NCI-H345 treated with DMSO at 0.1 percent for 48 hours (cell line): ENCODE results near the gene SEMA6A.
A peak's percentile ranks its signal among the peaks of the same experiment; 100 is the strongest.

Source experiments
- DNase-seq: peaks from one replicate; lab custom pipeline; 2025; ENCODE audit not compliant: unreplicated experiment; lab: John Stamatoyannopoulos, UW

Gene SEMA6A

DNA sequence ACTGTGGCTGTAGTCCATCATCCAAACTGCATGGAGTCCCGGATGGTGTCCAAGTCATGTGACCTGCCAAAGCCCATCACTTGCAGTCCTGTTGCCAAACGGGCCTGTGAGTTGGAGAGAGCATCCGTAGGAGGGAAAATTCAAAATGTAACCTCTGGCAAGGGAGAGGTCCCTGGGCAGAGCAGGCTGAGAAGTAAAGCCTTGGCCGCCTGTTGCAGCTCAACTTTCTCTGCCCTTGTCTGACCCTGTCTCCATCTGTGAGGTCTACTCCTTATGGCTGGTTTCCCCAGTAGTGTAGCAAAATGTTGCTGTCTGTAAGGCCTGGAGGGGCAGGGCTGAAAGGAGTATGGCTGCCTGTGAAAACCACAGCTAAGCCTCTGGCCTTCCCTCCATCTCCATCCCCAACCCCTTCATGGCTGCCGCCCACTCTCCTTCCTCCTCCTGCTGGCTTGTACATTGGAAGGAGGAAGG, 163.5 kb downstream of the SEMA6A start:
- no peak for DNase-seq

DNA sequence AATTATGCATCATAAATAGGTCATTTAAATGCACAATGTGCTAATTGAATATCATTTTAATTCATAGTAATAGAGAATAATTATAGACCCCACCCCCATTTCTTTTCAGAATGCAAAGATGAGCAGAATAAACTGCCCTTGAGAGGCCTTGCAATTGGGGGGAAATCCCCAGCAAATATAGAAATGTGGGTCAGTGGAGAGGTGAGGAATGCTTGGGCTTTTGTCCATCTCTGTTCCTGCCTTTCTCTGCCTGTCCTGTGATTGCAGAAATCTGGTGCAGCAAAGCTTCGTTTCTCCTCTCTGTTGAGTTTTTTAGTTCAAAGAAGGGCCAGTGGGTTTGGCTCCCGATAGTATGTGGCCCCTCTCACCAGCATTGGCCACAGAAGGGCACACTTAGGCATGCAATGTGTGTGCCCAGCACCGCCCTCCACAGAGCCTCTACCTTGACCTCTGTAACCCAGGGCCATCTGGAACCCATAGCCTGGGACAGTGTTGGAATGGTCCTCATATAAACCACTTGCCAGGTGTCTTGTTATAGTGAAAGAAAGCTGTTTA, 164.2 kb downstream of the SEMA6A start:
- no peak for DNase-seq

DNA sequence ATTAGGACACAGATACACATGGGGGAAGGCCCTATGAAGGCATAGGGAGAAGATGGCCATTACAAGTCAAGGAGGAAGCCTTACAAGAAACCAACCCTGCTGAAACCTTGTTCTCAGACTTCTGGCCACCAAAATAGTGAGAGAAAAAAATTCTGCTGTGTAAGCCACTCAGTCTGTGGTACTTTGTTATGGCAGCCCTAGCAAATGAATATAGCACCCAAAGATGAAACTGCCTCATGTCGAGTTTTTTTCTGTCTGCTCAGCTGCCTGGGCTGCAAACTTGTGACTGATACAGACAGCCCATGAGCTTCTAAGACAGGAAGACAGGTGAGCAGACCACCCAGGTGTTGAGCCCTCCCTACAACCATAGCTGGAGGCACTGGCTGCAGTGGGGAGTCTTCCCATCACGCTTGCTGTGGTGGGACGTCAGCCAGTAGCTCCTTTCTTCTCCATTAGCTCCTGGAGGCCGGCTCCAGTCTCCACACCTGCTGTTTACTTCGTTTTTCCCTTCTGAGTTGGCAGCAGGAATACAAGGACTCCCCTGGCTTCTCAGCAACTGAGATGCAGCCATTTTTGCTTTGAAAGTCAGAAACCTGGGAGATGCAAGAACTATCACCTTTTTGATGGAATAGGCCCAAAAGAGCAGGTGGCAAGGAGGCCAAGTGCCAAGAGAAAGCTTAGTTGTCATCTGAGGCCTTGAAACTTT, 164.9 kb downstream of the SEMA6A start:
- DNase-seq, result no peak

DNA sequence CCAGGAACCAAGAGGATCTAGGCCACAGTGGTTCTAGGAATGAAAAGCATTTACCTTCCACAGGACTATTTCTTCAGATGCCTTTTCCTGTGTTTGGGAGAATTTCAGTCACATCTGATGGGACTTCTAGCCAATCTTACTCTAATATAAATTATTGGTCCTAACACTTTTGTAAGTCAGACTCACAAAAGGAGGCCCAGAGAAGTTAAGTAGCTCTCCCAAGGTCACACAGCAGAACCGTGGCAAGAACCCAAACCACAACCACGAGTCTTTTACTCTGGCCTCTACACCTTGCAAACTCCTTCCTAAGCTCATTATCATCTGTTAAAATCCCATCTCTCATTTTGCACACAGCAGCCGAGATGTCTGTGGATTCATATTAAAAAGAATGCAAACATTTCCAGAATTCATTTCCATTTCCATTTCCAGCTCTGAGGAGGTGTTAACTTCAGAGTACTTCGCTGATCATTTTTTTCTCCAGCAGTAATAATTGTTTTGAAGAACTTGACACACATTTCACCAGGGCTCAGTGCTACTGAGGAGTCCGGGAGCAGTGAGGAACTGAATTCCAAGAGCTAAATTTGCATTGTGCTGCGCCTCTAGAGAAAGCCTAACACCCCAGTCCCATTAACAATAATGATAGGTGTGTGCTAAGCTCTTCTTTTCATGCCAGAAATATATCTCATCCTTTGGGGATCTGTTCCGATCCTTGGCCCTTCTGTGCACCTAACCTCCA, 168.1 kb downstream of the SEMA6A start:
- no peak for DNase-seq

DNA sequence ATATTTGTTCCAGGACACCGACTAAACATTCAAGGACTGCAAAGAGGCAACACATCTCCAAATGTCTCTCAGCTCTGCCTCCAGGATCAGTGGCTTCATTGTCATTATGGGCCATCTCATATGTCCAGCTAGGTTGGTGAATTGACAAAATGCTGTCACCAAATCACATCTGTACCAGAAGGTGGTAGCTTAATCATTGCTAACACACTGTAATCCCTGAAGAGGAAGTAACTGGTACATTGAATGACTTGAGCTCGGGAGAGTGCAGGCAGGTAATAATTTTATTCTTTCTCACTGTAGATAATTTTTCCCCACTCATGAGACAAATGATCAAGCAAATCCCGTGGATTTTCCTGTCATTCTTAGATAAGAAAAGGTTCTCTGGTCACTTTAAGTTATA, 169.8 kb downstream of the SEMA6A start:
- no peak for DNase-seq

DNA sequence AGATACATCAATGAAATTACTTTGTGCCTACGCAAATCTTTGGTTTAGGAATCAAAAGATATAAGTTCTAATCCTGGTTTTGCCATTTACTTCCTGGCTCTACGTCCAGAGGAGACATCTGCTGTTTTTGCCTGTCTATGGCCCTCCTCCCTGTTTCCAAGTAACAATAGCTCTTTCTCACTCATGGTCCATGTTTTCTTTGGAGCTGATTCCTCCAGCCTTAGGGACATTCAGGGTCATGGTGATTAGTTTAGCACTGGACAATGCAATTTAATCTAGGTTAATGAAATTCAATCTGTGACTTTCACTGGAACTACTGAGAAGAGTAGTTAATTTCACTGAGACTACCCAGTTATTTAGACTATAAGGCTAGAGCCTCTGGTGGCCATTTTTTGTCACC, 170.6 kb downstream of the SEMA6A start:
- DNase-seq, result no peak

DNA sequence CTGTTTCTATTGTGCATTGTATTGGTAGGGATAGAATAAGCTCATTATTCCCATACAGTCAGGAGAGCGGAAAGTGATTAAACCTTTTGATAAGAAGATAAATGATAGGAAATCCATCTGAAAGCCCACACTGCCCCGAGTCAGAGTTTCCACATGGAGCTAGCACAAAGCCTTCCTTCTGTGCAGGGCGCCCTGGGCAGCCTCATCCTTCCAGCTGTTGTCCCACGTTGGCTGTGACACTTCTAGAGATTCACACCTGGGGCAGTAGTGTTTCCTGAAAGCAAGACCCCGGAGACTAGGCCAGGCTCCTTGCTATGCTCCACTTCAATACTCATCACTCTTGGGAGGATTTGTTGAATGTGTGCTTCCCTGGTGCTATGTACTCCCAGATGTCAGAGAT, 172.4 kb downstream of the SEMA6A start:
- no peak for DNase-seq

DNA sequence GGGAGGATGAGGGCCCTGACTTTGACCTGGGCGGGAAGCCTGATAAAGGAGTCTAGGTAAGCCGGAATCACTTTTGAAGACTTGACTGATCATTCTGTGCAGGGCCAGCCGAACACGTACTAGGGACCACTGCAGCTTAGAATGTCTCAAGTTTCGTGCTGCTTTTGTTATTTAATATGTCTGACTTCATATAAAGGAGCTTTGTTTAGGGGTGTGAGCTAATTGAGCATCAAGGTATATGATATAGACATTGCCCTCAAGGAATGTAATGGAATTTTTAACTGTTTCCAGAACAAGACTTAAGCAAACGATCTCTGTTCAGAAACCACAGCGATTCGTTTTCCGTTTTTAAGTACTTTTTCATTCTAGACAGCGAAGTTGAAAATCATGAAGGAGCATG, 173.0 kb downstream of the SEMA6A start:
- DNase-seq, result no peak

DNA sequence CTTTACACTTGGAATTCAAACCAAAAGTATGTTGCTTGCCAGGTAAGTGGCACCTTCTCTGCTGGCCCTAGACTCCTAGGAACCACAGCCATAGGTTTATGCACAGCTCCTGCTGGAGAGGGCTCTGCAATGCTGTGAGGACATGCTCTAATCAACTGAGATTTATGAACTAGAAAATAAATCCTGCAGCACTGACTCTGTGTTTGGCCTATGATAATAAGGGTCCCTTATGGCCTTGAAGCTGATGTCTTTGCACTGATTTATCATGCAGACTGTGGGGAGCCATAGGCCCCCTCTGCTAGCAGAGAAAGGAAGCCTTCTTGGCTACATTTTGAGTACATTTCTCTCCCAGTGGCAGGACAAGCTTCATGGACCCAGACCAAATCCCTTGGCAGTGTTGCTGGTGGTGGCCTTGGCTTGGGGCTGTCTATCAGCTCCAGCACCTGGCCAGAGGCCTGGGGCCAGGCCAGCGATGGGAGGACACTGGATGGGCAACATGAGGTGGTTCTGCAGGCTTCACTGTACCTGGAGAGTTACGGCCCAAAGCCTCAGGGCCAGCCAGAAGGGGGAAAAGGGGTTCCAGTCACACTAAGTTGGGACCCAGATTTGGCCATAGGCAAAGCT, 178.0 kb downstream of the SEMA6A start:
- no peak for DNase-seq

DNA sequence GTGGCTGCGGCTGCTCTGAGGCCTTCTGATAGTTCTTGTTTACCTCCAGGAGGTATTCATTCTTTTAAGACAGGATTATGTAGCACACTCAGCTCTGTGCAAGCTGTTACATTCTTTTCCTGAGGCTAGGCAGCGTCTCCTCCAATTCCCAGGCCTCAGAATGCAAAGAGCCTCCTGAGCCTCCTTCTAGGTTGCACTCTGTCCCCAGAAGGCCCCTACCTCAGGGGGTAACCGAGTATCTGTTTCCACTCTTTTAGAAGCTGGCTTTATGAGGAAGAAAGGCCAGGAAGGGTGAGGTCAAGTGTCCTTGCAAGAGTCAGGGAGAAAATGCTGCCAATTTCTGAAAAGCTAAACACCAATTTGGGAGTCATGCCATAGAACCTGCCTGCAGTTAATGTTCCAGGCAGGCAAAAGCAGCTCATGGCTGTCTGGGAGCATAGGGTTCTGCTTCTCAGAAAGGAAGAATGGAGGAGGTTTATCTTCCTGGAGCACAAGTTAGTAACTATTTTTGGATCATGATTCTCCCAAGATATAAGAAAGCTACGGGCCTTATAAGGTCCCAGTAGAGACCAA, 178.9 kb downstream of the SEMA6A start:
- no peak for DNase-seq

DNA sequence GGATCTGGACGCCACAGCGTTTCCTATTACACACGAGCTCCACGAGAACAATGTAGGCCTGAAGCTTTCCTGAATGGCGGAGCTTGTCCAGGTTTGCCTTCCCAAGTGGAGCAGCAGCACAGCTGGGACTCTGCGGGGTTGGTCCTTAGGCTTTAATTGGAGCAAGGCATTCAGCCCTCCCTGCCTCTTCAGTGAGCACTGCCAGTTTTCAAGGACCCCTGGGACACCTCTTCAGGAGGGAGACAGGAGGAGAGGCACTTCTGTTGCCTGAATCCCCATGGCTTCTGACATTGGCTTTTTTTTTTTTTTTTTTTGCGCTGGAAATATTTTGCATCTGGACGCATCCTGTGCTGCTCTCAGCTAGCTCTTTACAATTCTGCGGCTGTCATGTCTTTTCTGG, 179.4 kb downstream of the SEMA6A start:
- peak; percentile 91 for DNase-seq

DNA sequence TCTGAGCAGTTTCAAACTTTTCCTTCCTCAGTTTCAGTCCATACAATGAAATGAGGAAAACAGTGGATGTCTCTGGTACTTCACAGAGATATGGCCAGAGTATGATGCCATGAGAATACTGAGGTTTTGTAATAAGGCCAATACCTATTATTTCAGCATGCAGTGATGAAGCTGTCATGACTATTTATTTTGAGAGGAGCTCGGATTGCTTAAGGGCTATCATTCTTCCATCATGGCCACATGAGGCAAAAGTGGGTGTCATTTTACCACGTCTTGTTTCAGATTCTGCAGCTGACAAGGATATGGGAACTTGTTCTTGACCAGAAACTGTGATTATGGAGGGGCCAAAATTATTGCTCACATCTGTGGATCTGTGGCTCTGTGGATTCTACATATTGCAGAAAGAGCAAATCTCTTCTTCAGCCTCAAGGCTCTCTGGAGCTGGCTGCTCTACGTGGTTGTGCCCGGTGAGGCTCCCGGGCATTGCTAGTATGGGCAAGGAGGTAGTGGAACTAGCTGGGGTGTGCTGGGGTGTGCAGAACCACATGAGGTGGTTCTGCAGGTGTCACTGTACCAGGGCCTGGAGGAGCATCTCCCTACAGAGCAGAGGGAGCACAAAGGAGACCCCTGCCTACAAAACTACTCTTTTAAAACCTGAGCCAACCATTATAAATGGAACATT, 180.3 kb downstream of the SEMA6A start:
- DNase-seq, result no peak
